Motor neuron (in vitro differentiated cells): ENCODE results near the gene FOS. TPM values are rescaled to one million over a fixed set of nuclear protein-coding genes. Genes with fewer than 3 reads are reported as not detected.

Experiments used
- ATAC-seq, 8 experiments: fragments of 200-7000 bp; cut with Tn5 transposase; replicated peaks in 6 of 8; 2 replicates each; pipeline ENCODE4 v1.8.0; 2021; ENCODE audit warnings: mild to moderate bottlenecking in 8 of 8, moderate library complexity in 8 of 8
- H3K27ac ChIP-seq, 2 donors: fragments of 250-450 bp; sonication (Bioruptor Pico); 2 replicates each; pipeline ENCODE4 v1.9.0; 2021; ENCODE audit warnings: antibody characterized with exemption in 2 of 2, mild to moderate bottlenecking in 2 of 2, moderate library complexity in 1 of 2
- H3K4me1 ChIP-seq, 2 donors: fragments of 250-450 bp; sonication (Bioruptor Pico); replicated peaks in 1 of 2; 2 replicates each; pipeline ENCODE4 v1.6.1; 2021; ENCODE audit warnings: antibody characterized with exemption in 2 of 2, mild to moderate bottlenecking in 2 of 2, moderate library complexity in 1 of 2
- H3K4me3 ChIP-seq, 5 donors: fragments of 250-450 bp; sonication (Bioruptor Pico); 2 replicates each; pipeline ENCODE4 v1.9.0; 2021; ENCODE audit warnings: antibody characterized with exemption in 5 of 5, mild to moderate bottlenecking in 5 of 5, moderate library complexity in 4 of 5
- WGBS, 10 experiments: fragments of 450-650 bp; shearing (Covaris generic); methylation state at CpG; one replicate each; pipeline ENCODE4 v1.0.0; 2022; 5-methylcytosine and 5-hydroxymethylcytosine counted together
- in situ Hi-C, 9 experiments: fragments of 400-800 bp; cut with MboI; loops; one replicate each; pipeline ENCODE4 v1.15.0; 2021; ENCODE audit warnings: low sequenced_read_pairs in 9 of 9, low pct_unique_long_range_greater_than_20kb in 2 of 9; ENCODE audit not compliant: unreplicated experiment in 9 of 9
- total RNA-seq, 8 experiments: library from RNA; unstranded; fragments of 300-600 nt; gene quantifications; 2 replicates each; pipeline versions ENCODE4 v1.2.3 to v1.2.4, GENCODE V29; 2022

FOS gene
- total RNA-seq, 8 experiments from 2014 or later, result 8.7 to 102 (median 52.9) TPM

DNA sequence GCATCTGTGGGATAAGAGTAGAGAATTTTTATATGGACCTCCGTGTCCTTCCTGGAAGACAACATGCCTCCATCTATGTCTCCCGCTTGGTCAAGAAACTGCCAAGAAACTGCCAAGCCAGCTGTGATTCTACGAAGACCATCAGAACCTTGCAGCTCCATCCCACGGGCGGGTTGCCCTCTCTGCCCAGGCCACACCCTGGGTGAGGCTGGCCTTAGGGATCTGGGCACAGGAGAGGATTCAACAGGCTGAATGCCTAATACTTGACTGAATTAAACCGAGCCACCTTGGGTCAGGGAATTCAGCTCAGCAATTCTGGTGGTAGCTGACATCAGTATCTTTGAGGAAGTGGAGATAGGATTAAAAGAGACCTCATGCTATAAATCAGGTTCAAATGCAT lies 37.8 kb upstream of the FOS start:
- no peak overlapping the region for H3K27ac ChIP-seq

DNA sequence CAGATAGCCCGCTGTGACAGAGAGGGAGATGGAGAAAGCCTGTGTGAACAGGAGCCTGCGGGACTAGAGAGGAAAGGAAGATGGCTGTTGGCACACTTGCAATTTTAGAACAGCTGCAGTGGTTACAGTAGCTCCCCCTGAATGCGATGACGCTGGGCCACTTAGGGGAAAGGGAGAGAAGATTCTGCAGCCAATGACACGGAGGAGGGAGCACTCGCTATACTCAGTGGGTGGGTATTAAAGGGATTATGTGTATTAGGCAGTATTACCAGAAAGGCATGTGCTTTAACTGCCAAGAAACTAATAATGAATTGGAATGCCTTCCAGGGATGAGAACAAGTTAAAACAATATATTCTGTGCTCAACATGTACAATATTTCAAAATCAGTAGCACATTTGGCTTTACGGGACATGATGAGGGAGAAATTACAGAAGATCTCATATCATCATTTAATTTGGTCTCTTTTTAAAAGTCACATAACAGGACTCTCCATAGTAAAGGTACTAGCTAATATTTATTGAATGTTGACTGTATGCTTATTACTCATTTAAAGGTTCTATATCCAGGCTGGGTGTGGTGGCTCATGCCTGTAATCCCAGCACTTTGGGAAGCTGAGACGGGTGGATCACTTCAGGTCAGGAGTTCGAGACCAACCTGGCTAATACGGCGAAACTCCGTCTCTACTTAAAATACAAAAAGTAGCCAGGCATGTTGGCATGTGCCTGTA lies 35.9 kb upstream of the FOS start:
- in situ Hi-C loops, result no loop called here
- no peak overlapping the region for H3K27ac ChIP-seq
- ATAC-seq, result peak in 3 of 8 experiments; percentile 97 to 99 (median 97)
- 0 to 100% (median 62%) methylated on average over 1 to 12 of the region's 12 CpGs for WGBS, 10 experiments
- peaks cover 16 to 19% of the 10 kb centered on the region in 2 donors for H3K4me1 ChIP-seq
- no peak overlapping the region for H3K4me3 ChIP-seq

More for the DNA sequence above, 37.8 kb upstream of the FOS start:
- in situ Hi-C loops, result no loop called here
- H3K4me3 ChIP-seq, result no peak overlapping the region
- peaks cover 26 to 30% of the 10 kb centered on the region in 2 donors for H3K4me1 ChIP-seq
- WGBS, 10 experiments, result 80 to 100% (median 92%) methylated on average over 1 to 5 of the region's 6 CpGs; no CpG with 5 or more reads in 4 of the 10 experiments
- no peak for ATAC-seq

DNA sequence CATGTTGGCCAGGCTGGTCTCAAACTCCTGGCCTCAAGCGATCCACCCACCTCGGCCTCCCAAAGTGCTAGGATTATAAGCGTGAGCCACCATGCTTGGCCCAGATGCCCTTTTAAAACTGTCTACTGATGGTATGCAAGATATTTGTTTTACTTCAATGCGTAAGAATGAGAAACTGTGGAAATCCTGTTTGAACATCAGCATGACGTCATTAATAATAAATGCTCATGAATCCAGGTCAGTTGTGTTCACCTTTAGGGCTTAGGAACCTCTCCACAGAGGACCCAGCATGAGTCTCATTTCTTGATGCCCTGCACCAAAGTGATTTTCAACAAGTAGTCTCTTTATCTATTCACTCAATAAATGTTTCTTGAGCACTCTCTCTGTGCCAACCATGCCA lies 34.5 kb upstream of the FOS start:
- 58 to 100% (median 82%) methylated on average over 1 to 5 of the region's 5 CpGs; no CpG with 5 or more reads in 2 of the 10 experiments for WGBS, 10 experiments

DNA sequence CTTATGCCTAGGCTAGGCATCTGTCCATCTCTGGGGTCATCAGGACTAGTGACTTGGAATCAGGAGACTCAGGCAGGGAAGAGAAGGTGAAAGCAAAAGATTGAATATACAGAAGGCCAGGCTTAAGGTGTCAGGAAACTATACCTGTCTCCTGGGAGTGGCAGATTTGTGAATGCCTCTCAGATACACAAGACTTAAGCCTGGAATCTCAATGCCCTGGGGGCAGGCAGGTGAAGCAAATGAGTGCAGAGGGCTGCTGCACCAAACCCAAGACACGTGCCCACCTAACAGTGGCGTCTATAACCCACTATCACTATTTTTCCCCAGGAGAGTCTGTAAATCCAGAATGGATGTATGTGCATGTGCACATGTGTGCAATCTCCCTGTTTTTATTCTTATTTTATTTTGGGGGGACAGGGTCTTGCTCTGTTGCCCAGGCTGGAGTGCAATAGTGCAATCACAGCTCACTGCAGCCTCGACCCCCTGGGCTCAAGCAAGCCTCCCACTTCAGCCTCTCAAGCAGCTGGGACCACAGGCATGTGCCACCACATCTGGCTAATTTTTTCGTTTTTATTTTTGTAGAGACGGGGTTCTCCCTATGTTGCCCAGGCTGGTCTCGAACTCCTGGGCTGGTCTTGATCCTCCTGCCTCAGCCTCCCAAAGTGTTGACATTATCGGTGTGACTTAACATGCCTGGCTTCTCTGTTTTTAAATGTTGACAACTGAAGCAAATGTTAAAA lies 31.9 kb upstream of the FOS start:
- ATAC-seq, result no peak
- Histone ChIP-seq H3K4me3 (no peak overlapping the region), H3K27ac (no peak overlapping the region), H3K4me1 (no peaks in the 10 kb centered on the region)
- in situ Hi-C loops, result no loop called here
- WGBS, 10 experiments, result 29 to 83% (median 79%) methylated on average over 1 to 7 of the region's 7 CpGs; no CpG with 5 or more reads in 6 of the 10 experiments

More for the DNA sequence above, 34.5 kb upstream of the FOS start:
- H3K4me3 ChIP-seq, result no peak overlapping the region
- H3K27ac ChIP-seq, result no peak overlapping the region
- H3K4me1 ChIP-seq, result peaks cover 2 to 5% of the 10 kb centered on the region in 2 donors
- no peak for ATAC-seq
- in situ Hi-C loops, result no loop called here

DNA sequence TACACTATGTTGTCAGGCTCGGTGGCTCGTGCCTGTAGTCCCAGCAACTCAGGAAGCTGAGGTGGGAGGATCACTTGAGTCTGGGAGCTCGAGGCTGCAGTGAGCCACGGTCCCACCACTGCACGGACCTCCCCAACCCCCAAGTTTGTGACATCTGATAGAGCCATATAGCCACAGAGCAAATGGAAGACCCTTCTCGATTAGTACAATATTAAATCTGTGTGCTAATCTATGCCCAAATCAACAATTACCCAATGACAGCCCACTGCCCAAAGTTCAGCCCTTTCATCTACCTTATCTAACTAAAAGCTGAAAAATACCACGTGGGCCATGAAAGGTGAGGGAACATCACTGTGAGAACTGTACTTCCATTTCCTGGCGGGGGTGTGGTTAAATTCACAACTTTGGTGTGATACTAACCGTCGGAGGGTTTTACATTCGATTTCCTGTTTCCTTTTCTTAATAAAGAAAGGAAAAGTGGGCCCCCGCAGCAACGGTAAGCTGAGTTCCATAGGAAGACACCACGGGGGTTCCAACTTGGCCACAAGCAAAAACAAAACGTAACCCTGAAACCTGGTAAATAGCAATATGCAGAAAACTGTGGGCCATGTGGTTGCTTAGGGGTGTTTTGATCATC lies 31.2 kb upstream of the FOS start:
- in situ Hi-C loops, result no loop called here
- 39 to 73% (median 65%) methylated on average over 3 to 12 of the region's 15 CpGs; no CpG with 5 or more reads in 1 of the 10 experiments for WGBS, 10 experiments
- ATAC-seq, result no peak

DNA sequence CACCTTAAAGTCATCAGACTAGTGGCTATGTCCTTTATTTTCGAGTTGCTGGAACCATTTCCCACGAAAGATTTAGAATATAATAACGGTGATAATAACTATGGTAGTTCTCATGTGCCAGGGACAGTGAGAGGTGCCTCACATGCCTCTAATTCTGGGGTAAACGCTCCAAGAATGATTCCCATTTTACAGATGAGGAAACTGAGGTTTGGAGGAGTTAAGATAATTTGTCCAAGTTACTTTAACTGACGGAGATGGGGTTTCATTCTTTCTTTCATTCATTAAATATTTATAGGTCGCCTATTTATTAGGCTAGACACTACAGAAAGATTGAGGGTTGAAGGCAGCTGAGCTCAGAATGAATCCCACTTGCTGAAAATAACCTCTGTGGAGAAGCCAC lies 30.7 kb upstream of the FOS start:
- WGBS, 10 experiments, result 31 to 90% (median 76%) methylated on average over 2 to 6 of the region's 6 CpGs; no CpG with 5 or more reads in 1 of the 10 experiments
- in situ Hi-C loops, result no loop called here
- Histone ChIP-seq H3K27ac (no peak overlapping the region), H3K4me1 (no peaks in the 10 kb centered on the region), H3K4me3 (no peak overlapping the region)
- no peak for ATAC-seq

More for the DNA sequence above, 31.2 kb upstream of the FOS start:
- no peaks in the 10 kb centered on the region for H3K4me1 ChIP-seq
- H3K27ac ChIP-seq, result no peak overlapping the region
- no peak overlapping the region for H3K4me3 ChIP-seq

DNA sequence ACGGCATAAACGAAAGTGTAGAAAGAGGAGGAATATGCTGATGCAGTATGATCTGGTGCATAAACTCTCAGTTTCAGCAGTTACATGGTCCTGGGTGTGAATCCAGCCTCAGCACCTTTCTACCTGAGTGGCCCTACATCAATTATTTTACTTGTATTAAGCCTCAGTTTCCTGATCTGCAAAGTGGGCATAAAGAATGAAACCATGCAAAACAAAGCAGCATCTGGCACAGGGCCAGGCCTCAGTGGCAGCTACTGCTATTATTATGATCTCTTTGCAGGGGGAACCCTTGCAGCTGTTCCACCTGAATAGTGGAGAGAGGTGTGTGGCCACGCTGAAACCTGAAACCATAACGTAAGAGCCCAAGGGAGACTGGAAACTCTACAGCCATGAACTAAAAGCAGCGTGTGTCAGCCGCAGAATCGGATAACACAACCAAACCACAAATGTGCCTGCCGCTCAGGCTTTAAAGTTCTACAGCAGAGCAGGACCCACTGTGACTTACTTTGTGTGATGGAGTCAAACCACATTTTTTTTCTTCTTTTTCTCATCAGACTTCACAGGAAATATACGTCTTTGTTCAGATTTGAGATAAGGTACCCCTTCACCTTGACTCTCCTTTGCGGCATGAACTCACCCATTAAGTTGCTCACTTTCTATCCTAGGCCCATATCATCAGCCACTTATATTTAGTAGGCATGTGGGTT lies 29.2 kb upstream of the FOS start:
- in situ Hi-C loops, result no loop called here
- no peaks in the 10 kb centered on the region for H3K4me1 ChIP-seq
- H3K4me3 ChIP-seq, result no peak overlapping the region
- no peak overlapping the region for H3K27ac ChIP-seq
- ATAC-seq, result no peak
- 35 to 93% (median 69%) methylated on average over 2 to 8 of the region's 10 CpGs for WGBS, 10 experiments

DNA sequence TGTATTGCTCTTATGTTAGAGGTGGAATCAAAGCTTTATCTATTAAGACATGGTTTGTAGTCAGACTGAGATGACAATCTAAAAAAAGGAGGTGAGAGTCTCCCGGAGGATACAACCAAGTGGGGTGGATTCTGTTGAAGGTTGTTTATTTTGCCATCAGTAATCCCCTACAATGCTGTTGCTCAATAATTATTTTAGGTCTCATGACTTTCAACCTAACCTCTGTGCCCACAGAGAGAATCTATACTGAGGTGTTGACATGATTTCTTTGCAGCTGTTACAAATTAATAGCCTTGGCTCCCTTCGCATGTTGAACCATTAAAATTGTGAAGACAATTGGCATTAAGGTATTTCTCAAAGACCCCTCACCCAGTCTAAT lies 28.7 kb upstream of the FOS start:
- Histone ChIP-seq H3K27ac (no peak overlapping the region), H3K4me3 (no peak overlapping the region), H3K4me1 (no peaks in the 10 kb centered on the region)
- ATAC-seq, result no peak
- WGBS, 10 experiments, result 31 to 87% (median 62%) methylated on average over 2 of the region's 2 CpGs; no CpG with 5 or more reads in 3 of the 10 experiments
- in situ Hi-C loops, result no loop called here

DNA sequence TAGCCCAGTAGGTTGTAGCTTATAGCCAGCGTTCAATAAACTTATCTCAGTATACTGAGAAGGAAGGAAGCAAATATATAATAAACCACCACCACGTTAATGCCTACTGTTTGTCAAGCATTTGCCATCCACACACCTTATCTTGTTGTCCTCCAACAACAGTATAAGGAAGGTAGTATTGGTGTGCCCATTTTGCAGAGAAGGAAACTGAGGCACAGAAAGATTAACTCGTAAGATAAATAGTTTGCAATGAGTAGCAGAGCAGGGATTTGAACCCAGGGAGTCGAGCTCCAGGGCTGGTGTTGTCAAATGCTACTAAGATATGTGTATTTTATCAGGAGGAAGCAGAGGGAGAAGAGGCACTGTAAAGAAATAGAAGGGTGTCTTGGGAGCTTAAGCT lies 27.8 kb upstream of the FOS start:
- Histone ChIP-seq H3K4me3 (no peak overlapping the region), H3K27ac (no peak overlapping the region), H3K4me1 (no peaks in the 10 kb centered on the region)
- WGBS, 10 experiments, result 42 to 100% (median 82%) methylated on average over 1 to 4 of the region's 4 CpGs; no CpG with 5 or more reads in 1 of the 10 experiments
- ATAC-seq, result no peak
- in situ Hi-C loops, result no loop called here

DNA sequence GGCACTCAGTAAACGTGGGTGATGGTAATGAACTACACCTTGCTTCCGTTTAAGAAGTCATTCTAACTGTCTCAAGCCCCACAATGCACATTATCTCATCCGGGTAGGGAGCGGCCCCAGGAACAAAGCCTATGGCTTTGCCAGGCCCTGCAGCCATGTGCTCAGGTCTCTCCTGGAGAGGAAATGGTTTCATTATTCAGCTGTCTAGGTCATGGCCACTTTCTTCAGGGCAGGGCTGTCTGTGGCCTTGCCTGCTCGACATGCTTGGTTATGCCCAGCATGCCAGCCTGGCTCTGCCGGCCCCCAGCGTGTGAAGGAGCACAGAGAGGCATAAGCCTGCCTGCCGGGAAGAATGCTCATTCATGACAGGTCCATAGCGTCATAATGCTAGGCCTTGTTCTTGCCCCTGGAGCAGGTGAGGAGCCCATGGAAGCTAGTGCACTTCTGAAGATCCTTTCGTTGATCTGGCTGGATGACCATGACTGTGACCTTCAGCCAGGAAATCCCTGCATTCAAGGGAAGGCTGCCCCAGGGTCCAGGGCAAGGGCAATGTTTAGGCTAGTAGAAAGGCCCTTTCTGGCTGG lies 26.3 kb upstream of the FOS start:
- Histone ChIP-seq H3K4me3 (no peak overlapping the region), H3K4me1 (no peaks in the 10 kb centered on the region), H3K27ac (no peak overlapping the region)
- WGBS, 10 experiments, result 71 to 92% (median 81%) methylated on average over 1 to 7 of the region's 10 CpGs; no CpG with 5 or more reads in 2 of the 10 experiments
- in situ Hi-C loops, result no loop called here
- ATAC-seq, result peak in 1 of 8 experiments; percentile 23

DNA sequence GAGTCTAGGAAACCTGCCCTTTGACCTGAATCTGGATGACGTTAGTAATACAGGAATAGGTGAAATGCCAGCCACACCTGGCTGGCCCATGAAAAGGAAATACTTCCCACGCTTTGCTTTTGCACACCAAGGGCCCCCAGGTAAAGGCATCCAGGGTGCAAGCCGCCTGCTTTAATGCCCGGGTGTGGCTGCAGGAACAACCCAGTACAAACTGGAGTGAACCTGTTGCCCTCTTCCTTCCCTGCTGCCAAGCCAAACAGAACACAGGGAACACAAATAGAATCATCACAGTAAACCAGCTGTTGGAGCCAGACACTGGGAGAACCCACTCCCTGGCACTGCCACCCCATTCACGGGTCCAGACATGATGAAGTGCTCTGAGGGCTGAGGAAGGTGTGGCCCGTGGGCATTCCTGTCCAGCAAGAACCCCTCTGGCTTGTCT lies 24.2 kb upstream of the FOS start:
- no peak overlapping the region for H3K4me3 ChIP-seq
- H3K4me1 ChIP-seq, result peaks cover 9 to 10% of the 10 kb centered on the region in 2 donors
- no peak for ATAC-seq
- WGBS, 10 experiments, result 29 to 100% (median 82%) methylated on average over 1 to 6 of the region's 6 CpGs; no CpG with 5 or more reads in 4 of the 10 experiments
- in situ Hi-C loops, result no loop called here
- no peak overlapping the region for H3K27ac ChIP-seq

DNA sequence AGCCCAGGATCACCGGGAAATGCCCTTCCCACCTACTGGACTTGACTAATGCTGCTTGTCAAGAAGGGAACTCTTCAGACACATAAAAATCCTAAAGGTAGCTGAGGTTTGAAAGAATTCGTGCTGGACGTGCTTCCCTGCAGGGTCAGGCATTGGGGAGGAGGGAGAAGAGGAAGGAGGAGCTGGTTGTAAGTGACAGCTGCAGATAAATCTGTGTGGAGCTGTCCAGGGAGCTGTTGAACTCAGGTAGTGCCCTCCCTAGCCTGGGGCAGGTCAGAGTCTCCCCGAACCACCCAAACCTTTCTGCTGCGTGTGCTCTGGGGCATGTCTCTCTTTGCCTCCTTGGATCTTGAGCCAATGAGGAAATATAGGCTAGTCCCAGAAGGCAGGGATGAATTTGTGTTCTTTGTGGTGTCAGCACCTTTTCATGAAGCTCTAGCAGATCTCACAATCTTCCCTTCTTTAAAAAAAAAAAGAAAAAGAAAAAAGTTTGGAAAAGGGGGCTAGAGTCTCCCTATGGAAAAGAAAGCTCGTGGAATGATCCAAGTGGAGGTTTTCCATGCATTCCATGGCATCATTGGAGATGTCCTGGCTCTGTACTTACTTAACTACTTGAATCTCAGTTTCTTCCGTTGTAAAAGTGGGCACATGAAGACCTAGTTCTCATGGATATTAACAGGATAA lies 23.6 kb upstream of the FOS start:
- in situ Hi-C loops, result no loop called here
- 0 to 93% (median 43%) methylated on average over 1 to 7 of the region's 7 CpGs; no CpG with 5 or more reads in 2 of the 10 experiments for WGBS, 10 experiments
- ATAC-seq, result no peak
- Histone ChIP-seq H3K4me1 (peaks cover 15 to 16% of the 10 kb centered on the region in 2 donors), H3K27ac (no peak overlapping the region), H3K4me3 (no peak overlapping the region)
